DMS153 (cell line): Measurements from ENCODE around the gene ACTR3C.

Experiments
- DNase-seq: peaks from one replicate; lab custom pipeline; 2025; lab: John Stamatoyannopoulos, UW

ACTR3C gene

DNA sequence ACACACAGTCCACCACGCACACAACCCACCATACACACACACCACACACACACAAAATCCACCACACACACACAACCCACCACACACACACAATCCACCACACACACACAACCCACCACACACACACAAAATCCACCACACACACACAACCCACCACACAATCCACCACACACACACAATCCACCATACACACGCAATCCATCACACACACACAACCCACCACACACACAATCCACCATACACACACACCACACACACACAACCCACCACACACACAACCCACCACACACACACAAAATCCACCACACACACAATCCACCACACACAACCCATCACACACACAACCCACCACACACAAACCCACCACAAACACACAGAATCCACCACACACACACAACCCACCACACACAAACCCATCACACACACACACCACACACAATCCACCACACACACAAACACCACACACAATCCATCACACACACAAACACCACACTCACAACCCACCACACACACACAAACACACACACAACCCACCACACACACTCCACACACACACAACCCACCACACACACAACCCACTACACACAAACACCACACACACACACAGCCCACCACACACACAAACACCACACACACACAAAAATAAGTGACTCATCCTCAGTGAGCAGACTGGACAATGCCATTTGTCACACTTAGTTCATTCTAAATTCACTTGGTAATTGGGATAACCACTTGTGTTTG lies 36.4 kb upstream of the ACTR3C start:
- DNase-seq: no peak

DNA sequence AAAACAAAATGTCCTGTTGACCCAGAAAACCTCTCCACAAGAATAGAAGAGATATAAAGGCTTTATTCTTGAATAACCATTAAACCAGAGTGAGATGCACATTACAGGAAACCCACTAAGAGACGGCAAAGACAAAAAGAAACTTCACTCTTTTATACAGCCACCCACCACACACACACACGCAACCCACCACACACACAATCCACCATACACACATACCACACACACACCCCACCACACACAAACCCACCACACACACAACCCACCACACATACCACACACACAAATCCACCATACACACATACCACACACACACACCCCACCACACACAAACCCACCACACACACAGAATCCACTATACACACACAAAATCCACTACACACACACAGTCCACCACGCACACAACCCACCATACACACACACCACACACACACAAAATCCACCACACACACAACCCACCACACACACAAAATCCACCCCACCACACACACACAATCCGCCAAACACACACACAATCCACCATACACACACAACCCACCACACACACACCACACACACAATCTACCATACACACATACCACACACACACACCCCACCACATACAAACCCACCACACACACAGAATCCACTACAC lies 35.8 kb upstream of the ACTR3C start:
- DNase-seq: no peak

DNA sequence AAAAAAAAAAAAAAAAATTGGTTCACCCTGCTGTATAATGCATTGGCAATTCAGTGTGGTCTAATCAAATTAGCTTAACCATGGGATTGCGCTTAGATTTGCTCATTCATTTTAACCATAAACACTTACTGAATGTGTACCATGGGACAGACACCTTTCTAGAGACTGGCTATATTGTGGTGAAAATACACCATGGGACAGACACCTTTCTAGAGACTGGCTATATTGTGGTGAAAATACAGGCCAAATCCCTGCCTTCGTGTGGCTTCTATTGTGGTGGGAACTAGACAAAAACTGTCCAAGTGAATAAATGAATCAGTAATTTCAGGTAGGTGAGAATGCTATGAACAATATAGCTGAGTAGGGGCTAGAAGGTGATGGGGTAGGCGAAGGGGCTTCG lies 35.1 kb upstream of the ACTR3C start:
- DNase-seq: no peak

DNA sequence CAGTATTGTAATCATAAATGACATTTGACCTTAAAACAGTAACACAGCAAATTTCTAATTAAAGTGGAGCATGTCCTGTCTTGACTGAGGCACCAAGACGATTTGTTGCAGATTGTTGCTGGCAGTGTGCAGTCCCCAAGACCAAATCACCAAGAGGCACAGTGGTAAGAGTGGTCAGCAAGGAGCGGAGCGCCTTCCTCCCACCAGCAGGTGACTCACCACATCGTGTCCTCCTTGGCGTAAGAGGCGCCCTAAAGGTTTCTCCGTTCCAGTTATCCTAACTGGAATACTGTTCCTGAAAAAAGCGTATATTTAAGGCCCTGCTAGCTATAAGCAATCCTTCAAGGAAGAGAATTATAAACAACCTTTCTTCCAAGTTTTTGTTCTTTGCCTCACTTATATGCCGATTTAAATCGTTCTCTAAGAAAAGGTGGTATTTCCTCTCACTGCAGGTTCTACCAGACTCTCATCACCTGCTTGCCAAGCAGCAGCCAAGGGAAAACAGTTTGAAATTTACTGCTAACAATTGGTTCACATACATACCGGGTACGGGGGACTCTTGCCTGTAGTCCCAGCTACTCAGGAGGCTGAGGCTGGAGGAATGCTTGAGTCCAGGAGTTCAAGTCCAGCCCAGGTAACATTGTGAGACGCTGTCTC lies 34.6 kb upstream of the ACTR3C start:
- DNase-seq: no peak

- peak; percentile 43 for DNase-seq
Measured at GRCh38 chr7:150357270-150357669, 33.9 kb upstream of the ACTR3C start.

DNA sequence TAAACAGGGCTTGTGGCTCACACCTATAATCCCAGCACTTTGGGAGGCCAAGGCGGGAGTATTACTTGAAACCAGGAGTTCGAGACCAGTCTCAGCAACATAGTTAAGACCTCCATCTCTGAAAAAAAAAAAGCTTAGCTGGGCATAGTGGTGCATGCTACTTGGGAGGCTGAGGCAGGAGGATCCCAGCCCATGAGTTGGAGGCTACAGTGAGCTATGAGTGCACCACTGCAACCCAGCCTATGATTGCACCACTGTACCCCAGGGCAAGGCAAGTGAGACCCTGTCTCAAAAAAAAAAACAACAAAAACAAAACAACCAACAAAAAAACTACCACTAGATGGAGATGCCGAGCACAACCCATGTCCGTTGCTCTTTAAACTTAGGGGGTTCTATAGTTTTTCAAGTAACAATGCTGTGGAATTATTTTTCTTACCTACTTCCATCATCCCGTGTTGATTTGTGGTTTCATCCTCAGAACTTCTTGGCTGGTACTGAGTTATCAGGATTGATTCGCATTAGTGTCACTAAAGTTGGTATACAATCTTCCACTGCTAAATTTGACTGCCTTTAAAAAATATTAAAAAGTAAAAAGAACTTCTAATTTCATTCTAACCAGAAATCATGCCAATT lies 33.0 kb upstream of the ACTR3C start:
- DNase-seq: no peak

GRCh38 chr7:150355666-150356059 lies 32.3 kb upstream of the ACTR3C start:
- no peak for DNase-seq

- DNase-seq: no peak
Measured at GRCh38 chr7:150351587-150352194, 28.3 kb upstream of the ACTR3C start.

DNA sequence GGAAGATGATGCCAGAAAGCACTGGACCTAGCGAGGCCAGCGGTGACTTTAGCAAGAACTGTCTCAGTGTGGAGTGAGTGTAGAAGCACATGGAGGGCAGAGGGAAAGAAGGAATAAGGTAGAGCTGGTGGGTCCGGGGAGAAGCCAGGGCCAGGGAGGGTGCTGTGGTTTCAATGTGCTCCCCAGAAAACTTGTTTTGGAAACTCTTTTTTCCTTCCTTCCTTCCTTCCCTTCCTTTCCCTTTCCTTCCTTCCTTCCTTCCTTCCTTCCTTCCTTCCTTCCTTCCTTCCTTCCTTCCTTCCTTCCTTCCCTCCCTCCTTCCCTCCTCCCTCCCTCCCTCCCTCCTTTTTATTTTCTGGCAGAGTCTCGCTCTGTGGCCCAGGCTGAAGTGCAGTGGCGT lies 23.6 kb upstream of the ACTR3C start:
- no peak for DNase-seq

DNA sequence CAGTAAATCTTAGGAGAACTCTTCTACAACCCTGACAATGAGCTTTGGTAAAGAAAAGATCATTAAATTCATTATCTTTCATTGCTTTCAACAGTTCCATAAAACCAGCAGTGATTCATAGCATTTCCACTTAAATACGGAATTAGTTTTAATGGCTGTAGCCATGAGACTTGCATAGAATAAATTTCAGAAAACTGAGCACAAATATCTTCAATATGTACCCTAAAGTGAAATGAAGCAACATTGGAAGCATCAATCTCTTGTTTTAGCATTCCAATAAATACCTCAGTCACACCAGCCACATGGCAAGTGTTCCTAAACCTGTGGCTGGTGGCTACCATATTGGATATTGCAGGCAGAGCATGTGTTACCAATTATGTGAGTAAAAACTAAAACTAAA lies 21.7 kb upstream of the ACTR3C start:
- DNase-seq: no peak

DNA sequence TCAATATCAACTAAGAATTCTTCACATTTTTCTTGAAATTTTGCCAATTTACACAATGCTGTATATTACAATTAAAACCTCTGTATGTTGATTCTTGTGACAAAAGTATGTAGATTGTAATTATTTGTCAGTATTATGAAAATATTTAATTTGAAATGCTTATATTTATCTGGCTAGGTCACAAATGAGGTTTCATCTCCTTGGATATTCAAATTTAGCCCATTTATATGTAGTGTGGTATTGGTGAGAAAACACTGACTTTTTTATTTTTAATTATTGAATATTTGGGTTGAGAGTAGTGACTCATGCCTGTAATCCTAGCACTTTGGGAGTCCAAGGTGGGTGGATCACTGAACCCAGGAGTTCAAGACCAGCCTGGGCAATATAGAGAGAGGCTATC lies 21.0 kb upstream of the ACTR3C start:
- no peak for DNase-seq

GRCh38 chr7:150343225-150343624 lies 19.9 kb upstream of the ACTR3C start:
- DNase-seq: no peak

GRCh38 chr7:150342121-150342408 lies 18.7 kb upstream of the ACTR3C start:
- DNase-seq: no peak

- DNase-seq: no peak
Measured at GRCh38 chr7:150341263-150342120, 18.1 kb upstream of the ACTR3C start, which contains the start of gene RARRES2. Gene RARRES2 (minus strand): TSS chr7:150341629. CDS start chr7:150340609, 1,020 bp downstream.

GRCh38 chr7:150340875-150341262 lies 17.5 kb upstream of the ACTR3C start:
- DNase-seq: no peak

- DNase-seq: no peak
Measured at GRCh38 chr7:150340024-150340749, 16.8 kb upstream of the ACTR3C start.

GRCh38 chr7:150339409-150339809 lies 16.1 kb upstream of the ACTR3C start:
- no peak for DNase-seq

- DNase-seq: no peak
Measured at GRCh38 chr7:150338166-150338829, 15.0 kb upstream of the ACTR3C start.

DNA sequence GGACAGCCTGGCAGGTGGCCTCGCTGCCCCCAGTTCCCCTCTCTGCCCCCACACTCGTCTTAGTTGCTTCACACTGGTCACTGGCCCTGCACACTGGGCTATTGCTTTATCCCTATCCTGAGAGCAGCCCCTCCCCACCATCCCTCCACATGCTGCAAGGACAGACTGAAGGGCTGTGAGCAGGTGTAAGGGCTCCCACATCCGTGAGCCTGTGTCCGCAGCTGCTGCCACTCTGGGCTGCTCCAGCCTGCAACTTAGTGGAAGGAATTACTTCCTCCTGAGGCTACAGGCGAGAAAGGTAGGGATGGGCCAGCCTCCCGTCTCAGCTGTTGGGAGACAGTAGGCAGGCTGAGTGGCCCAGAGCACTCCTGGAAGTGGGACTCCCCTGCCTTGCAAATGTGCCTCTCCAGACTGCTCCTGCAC lies 14.3 kb upstream of the ACTR3C start:
- DNase-seq: no peak

DNA sequence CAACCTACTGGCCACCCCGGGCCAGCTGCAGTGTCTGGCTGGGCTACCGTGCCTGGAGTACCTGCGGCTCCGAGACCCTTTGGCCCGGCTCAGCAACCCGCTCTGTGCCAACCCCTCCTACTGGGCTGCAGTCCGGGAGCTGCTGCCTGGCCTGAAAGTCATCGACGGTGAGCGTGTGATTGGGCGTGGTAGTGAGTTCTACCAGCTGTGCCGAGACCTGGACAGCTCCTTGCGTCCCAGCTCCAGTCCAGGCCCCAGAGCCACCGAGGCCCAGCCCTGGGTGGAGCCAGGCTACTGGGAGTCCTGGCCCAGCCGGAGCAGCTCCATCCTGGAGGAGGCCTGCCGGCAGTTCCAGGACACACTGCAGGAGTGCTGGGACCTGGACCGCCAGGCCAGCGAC lies 13.8 kb upstream of the ACTR3C start:
- DNase-seq: no peak
